K562 (cell line): Measurements from ENCODE around the gene TMEM170A. TPM values are rescaled to one million over a fixed set of nuclear protein-coding genes. Genes with fewer than 3 reads are reported as not detected.

Experiments
- ARID1B ChIP-seq: fragments of 450-650 bp; IDR thresholded peaks from 2 replicates; pipeline ENCODE4 v1.6.1; 2016; ENCODE audit warnings: antibody characterized with exemption, mild to moderate bottlenecking, inconsistent platforms
- ATF1 ChIP-seq, 2 experiments: fragments of 450-650 bp in 1 of 2; IDR thresholded peaks; 2 replicates each; pipeline ENCODE4 v1.6.1; 2016; ENCODE audit warnings: missing compliant biosample characterization in 1 of 2, missing genetic modification characterization in 1 of 2
- BCL6 ChIP-seq: fragments of 250-450 bp; sonication (Bioruptor Pico); IDR thresholded peaks from 2 replicates; pipeline ENCODE4 v1.4.0; 2020
- BDP1 ChIP-seq: IDR thresholded peaks from 3 replicates; pipeline ENCODE4 v1.6.1; 2011; ENCODE audit not compliant: insufficient read length, insufficient read depth
- CHD1 ChIP-seq: fragments of 200-600 bp; sonication (generic); IDR thresholded peaks from one replicate; pipeline ENCODE4 v1.6.1; 2012; ENCODE audit warnings: mild to moderate bottlenecking, moderate library complexity, low read length, inconsistent platforms
- DNMT1 ChIP-seq: fragments of 450-650 bp; IDR thresholded peaks from 2 replicates; pipeline ENCODE4 v1.6.1; 2016; ENCODE audit warnings: antibody characterized with exemption, mild to moderate bottlenecking
- EGR1 ChIP-seq: fragments of 450-650 bp; conservative IDR thresholded peaks from 2 replicates; pipeline ENCODE4 v1.6.1; 2017; ENCODE audit warnings: mild to moderate bottlenecking
- GTF2E2 ChIP-seq: fragments of 200-800 bp; sonication (Bioruptor generic); IDR thresholded peaks from 2 replicates; pipeline ENCODE4 v1.6.1; 2016; ENCODE audit warnings: missing genetic modification characterization, missing compliant biosample characterization
- HBP1 ChIP-seq: fragments of 450-650 bp; formaldehyde crosslinking; IDR thresholded peaks from 2 replicates; pipeline ENCODE4 v1.4.0; 2022; ENCODE audit warnings: missing genetic modification characterization
- HDAC3 ChIP-seq: fragments of 450-650 bp; IDR thresholded peaks from 2 replicates; pipeline ENCODE4 v1.6.1; 2018; ENCODE audit warnings: borderline replicate concordance, mild to moderate bottlenecking, moderate library complexity; ENCODE audit not compliant: partially characterized antibody
- HMG20A ChIP-seq: fragments of 450-650 bp; formaldehyde crosslinking; conservative IDR thresholded peaks from 2 replicates; pipeline ENCODE4 v1.4.0; 2020; ENCODE audit warnings: mild to moderate bottlenecking, mixed read lengths
- HNRNPL ChIP-seq: fragments of 200-400 bp; formaldehyde crosslinking; IDR thresholded peaks from 2 replicates; pipeline ENCODE4 v1.6.1; 2017; ENCODE audit warnings: low read depth, mild to moderate bottlenecking, low read length
- IRF2 ChIP-seq: sonication (generic); formaldehyde crosslinking; IDR thresholded peaks from 2 replicates; pipeline ENCODE4 v1.8.1; 2022; ENCODE audit warnings: mild to moderate bottlenecking, missing genetic modification reagents
- MAFG ChIP-seq: fragments of 450-650 bp; conservative IDR thresholded peaks from 2 replicates; pipeline ENCODE4 v1.6.1; 2016; ENCODE audit warnings: missing genetic modification characterization, missing compliant biosample characterization
- MTA1 ChIP-seq: fragments of 450-650 bp; IDR thresholded peaks from 2 replicates; pipeline ENCODE4 v1.6.1; 2017; ENCODE audit warnings: borderline replicate concordance
- POLR2AphosphoS2 ChIP-seq: IDR thresholded peaks from 2 replicates; pipeline ENCODE4 v1.6.1; 2012; ENCODE audit warnings: low read length, improper control_type of control experiment
- PPARD ChIP-seq: fragments of 250-450 bp; sonication (Bioruptor Pico); IDR thresholded peaks from 2 replicates; pipeline ENCODE4 v1.8.0; 2022; ENCODE audit warnings: inconsistent platforms, mild to moderate bottlenecking, moderate library complexity
- PTRF ChIP-seq: fragments of 450-650 bp; IDR thresholded peaks from 2 replicates; pipeline ENCODE4 v1.6.1; 2016; ENCODE audit warnings: mild to moderate bottlenecking, missing genetic modification characterization, missing compliant biosample characterization
- SAFB2 ChIP-seq: fragments of 200-400 bp; formaldehyde crosslinking; IDR thresholded peaks from 2 replicates; pipeline ENCODE4 v1.6.1; 2018; ENCODE audit warnings: borderline replicate concordance, low read length, low read depth, moderate library complexity; ENCODE audit not compliant: severe bottlenecking
- STAG1 ChIP-seq: sonication (generic); formaldehyde crosslinking; IDR thresholded peaks from 2 replicates; pipeline ENCODE4 v1.5.0; 2020; ENCODE audit warnings: missing genetic modification reagents, borderline replicate concordance
- SUPT5H ChIP-seq: fragments of 450-650 bp; IDR thresholded peaks from 2 replicates; pipeline ENCODE4 v1.6.1; 2016
- ZBTB8A ChIP-seq: fragments of 450-650 bp; IDR thresholded peaks from 2 replicates; pipeline ENCODE4 v1.6.1; 2018; ENCODE audit warnings: mild to moderate bottlenecking, moderate library complexity; ENCODE audit not compliant: partially characterized antibody
- ZC3H11A ChIP-seq: IDR thresholded peaks from 2 replicates; pipeline ENCODE4 v1.6.1; 2012; ENCODE audit warnings: low read depth, low read length, improper control_type of control experiment
- ZNF134 ChIP-seq: fragments of 250-450 bp; sonication (Bioruptor Pico); conservative IDR thresholded peaks from 2 replicates; pipeline ENCODE4 v1.4.0; 2020
- ZNF316 ChIP-seq: fragments of 450-650 bp; IDR thresholded peaks from 2 replicates; pipeline ENCODE4 v1.6.1; 2016
- ZNF785 ChIP-seq: fragments of 250-450 bp; sonication (Bioruptor Pico); IDR thresholded peaks from 2 replicates; pipeline ENCODE4 v1.4.0; 2020; ENCODE audit warnings: mild to moderate bottlenecking
- polyA plus RNA-seq, 8 experiments: library from polyadenylated mRNA; depleted of rRNA in 4 of 8; stranded (reverse) in 5 of 8; unstranded in 3 of 8; fragments of >200 nt; fragmentation: Nextera tagmentation in 2 of 8; fragmentation: Illumina TruSeq in 1 of 8; extraction: Ambion mirVana in 2 of 8; extraction: Trizol in 1 of 8; gene quantifications; 2 replicates each; pipeline versions ENCODE4 v1.2.1 to v1.2.3, GENCODE V29; 2011 to 2014; ENCODE audit warnings: inconsistent platforms in 1 of 8, missing spikeins in 1 of 8
- total RNA-seq, 7 experiments: library from RNA; depleted of rRNA in 6 of 7; stranded (reverse); fragments of >200 nt in 6 of 7; fragmentation: Illumina TruSeq in 2 of 7; extraction: Trizol in 2 of 7; gene quantifications; 2 replicates each; pipeline versions ENCODE4 v1.2.1 to v1.2.3, GENCODE V29; 2011 to 2021; ENCODE audit warnings: low replicate concordance in 1 of 7
- TF ChIP-seq, protein P1 (sequence below): fragments of 250-450 bp; sonication (Bioruptor Pico); IDR thresholded peaks from 2 replicates; pipeline ENCODE4 v1.4.0; 2020; ENCODE audit warnings: mild to moderate bottlenecking
- TF ChIP-seq, protein P2 (sequence below): sonication (generic); IDR thresholded peaks from 2 replicates; pipeline ENCODE4 v1.6.1; 2016
- TF ChIP-seq, protein P3 (sequence below): fragments of 250-450 bp; sonication (Bioruptor Pico); IDR thresholded peaks from 2 replicates; pipeline ENCODE4 v1.9.0; 2021; ENCODE audit warnings: mild to moderate bottlenecking

Gene TMEM170A
- total and polyA plus RNA-seq, 9 of the 15 experiments (the other 6 are each of a cell fraction or from before 2014, with no cell fraction given), result 6.1 to 30.2 (median 15.0) TPM

GRCh38 chr16:75433732-75434413 lies 30.6 kb downstream of the TMEM170A start (continued):
- TF ChIP-seq, protein P1, sequence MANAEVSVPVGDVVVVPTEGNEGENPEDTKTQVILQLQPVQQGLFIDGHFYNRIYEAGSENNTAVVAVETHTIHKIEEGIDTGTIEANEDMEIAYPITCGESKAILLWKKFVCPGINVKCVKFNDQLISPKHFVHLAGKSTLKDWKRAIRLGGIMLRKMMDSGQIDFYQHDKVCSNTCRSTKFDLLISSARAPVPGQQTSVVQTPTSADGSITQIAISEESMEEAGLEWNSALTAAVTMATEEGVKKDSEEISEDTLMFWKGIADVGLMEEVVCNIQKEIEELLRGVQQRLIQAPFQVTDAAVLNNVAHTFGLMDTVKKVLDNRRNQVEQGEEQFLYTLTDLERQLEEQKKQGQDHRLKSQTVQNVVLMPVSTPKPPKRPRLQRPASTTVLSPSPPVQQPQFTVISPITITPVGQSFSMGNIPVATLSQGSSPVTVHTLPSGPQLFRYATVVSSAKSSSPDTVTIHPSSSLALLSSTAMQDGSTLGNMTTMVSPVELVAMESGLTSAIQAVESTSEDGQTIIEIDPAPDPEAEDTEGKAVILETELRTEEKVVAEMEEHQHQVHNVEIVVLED (CRISPR knock-in tag), result no peak
- TF ChIP-seq POLR2AphosphoS2 (no peak), MAFG (tag) (no peak), SUPT5H (peak; percentile 56), BDP1 (no peak), ATF1 (CRISPR knock-in tag; IDR thresholded peaks at IDR 0.05) (no peak), ATF1 (tag; IDR thresholded peaks at IDR 0.05) (no peak), HBP1 (CRISPR knock-in tag) (no peak), BCL6 (CRISPR knock-in tag) (no peak), ZNF785 (CRISPR knock-in tag) (no peak), ZC3H11A (no peak), PPARD (no peak), GTF2E2 (no peak; the same call in 1 of the 2 replicates), ZNF134 (CRISPR knock-in tag) (no peak), EGR1 (no peak), ZBTB8A (no peak), CHD1 (peak; percentile 61), IRF2 (CRISPR knock-in tag) (no peak), HNRNPL (no peak), STAG1 (CRISPR knock-in tag) (no peak), SAFB2 (no peak), ARID1B (peak; percentile 50; the same call in 1 of the 2 replicates), ZNF316 (no peak), DNMT1 (no peak), HDAC3 (no peak), HMG20A (CRISPR knock-in tag) (no peak), PTRF (tag) (peak; percentile 60; the same call in 1 of the 2 replicates), MTA1 (no peak)
- TF ChIP-seq, protein P2, sequence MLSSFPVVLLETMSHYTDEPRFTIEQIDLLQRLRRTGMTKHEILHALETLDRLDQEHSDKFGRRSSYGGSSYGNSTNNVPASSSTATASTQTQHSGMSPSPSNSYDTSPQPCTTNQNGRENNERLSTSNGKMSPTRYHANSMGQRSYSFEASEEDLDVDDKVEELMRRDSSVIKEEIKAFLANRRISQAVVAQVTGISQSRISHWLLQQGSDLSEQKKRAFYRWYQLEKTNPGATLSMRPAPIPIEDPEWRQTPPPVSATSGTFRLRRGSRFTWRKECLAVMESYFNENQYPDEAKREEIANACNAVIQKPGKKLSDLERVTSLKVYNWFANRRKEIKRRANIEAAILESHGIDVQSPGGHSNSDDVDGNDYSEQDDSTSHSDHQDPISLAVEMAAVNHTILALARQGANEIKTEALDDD, result no peak
- TF ChIP-seq, protein P3, sequence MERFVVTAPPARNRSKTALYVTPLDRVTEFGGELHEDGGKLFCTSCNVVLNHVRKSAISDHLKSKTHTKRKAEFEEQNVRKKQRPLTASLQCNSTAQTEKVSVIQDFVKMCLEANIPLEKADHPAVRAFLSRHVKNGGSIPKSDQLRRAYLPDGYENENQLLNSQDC (CRISPR knock-in tag), result 0 out of 2 replicates have a peak, but pooled peaks have one; percentile 20
